HL-60 (cell line): Measurements from ENCODE around the gene ATP6V1F.

Source experiments
- DNase-seq, 2 experiments: peaks; one replicate each; pipeline ENCODE4 v3.0.0-alpha.2; 2010 to 2020; ENCODE audit warnings: low read depth in 1 of 2, low spot score in 1 of 2
- H3K27ac ChIP-seq: fragments of 250-450 bp; sonication (Bioruptor Pico); replicated peaks from 2 replicates; pipeline ENCODE4 v1.5.1; 2020; ENCODE audit warnings: mild to moderate bottlenecking, moderate library complexity
- H3K27me3 ChIP-seq: fragments of 250-450 bp; sonication (Bioruptor Pico); 2 replicates; pipeline ENCODE4 v1.5.1; 2021; ENCODE audit warnings: mild to moderate bottlenecking, moderate library complexity; ENCODE audit not compliant: insufficient read depth, poor library complexity, severe bottlenecking
- H3K4me3 ChIP-seq: replicated peaks from 2 replicates; pipeline ENCODE4 v1.5.1; 2011; ENCODE audit warnings: mild to moderate bottlenecking, control low read depth, low read length; ENCODE audit not compliant: insufficient read depth
- GABPA ChIP-seq: IDR thresholded peaks from 2 replicates; pipeline ENCODE4 v1.6.1; 2012; ENCODE audit warnings: low read depth
- POLR2AphosphoS5 ChIP-seq: IDR thresholded peaks from 2 replicates; pipeline ENCODE4 v1.6.1; 2012; ENCODE audit warnings: low read depth
- REST ChIP-seq: IDR thresholded peaks from 2 replicates; pipeline ENCODE4 v1.6.1; 2012; ENCODE audit warnings: low read depth; ENCODE audit not compliant: insufficient replicate concordance
- SPI1 ChIP-seq: IDR thresholded peaks from 2 replicates; pipeline ENCODE4 v1.6.1; 2012; ENCODE audit warnings: low read depth, mild to moderate bottlenecking, borderline replicate concordance
- TF ChIP-seq, protein P1 (sequence below): IDR thresholded peaks from one replicate; pipeline ENCODE4 v1.5.1; 2011; ENCODE audit warnings: low read length, control low read depth, inconsistent platforms; ENCODE audit not compliant: insufficient read depth

The ATP6V1F gene

GRCh38 chr7:128867241-128867640 lies 4.6 kb downstream of the ATP6V1F start:
- Histone ChIP-seq H3K4me3 (no peak overlapping the region), H3K27me3 (peaks cover 6% of the 10 kb centered on the region), H3K27ac (no peak overlapping the region)
- no peak for TF ChIP-seq GABPA
- TF ChIP-seq SPI1, result no peak
- TF ChIP-seq, protein P1, sequence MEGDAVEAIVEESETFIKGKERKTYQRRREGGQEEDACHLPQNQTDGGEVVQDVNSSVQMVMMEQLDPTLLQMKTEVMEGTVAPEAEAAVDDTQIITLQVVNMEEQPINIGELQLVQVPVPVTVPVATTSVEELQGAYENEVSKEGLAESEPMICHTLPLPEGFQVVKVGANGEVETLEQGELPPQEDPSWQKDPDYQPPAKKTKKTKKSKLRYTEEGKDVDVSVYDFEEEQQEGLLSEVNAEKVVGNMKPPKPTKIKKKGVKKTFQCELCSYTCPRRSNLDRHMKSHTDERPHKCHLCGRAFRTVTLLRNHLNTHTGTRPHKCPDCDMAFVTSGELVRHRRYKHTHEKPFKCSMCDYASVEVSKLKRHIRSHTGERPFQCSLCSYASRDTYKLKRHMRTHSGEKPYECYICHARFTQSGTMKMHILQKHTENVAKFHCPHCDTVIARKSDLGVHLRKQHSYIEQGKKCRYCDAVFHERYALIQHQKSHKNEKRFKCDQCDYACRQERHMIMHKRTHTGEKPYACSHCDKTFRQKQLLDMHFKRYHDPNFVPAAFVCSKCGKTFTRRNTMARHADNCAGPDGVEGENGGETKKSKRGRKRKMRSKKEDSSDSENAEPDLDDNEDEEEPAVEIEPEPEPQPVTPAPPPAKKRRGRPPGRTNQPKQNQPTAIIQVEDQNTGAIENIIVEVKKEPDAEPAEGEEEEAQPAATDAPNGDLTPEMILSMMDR, result no peak
- TF ChIP-seq POLR2AphosphoS5, result no peak
- no peak for TF ChIP-seq REST
- DNase-seq, result no peak

- Histone ChIP-seq H3K27me3 (peaks cover 6% of the 10 kb centered on the region), H3K27ac (no peak overlapping the region), H3K4me3 (no peak overlapping the region)
- TF ChIP-seq POLR2AphosphoS5, result no peak
- TF ChIP-seq, protein P1, result no peak
- TF ChIP-seq REST, result no peak
- TF ChIP-seq GABPA, result no peak
- no peak for TF ChIP-seq SPI1
- no peak for DNase-seq
Observed at GRCh38 chr7:128867842-128868623, 5.4 kb downstream of the ATP6V1F start.

DNA sequence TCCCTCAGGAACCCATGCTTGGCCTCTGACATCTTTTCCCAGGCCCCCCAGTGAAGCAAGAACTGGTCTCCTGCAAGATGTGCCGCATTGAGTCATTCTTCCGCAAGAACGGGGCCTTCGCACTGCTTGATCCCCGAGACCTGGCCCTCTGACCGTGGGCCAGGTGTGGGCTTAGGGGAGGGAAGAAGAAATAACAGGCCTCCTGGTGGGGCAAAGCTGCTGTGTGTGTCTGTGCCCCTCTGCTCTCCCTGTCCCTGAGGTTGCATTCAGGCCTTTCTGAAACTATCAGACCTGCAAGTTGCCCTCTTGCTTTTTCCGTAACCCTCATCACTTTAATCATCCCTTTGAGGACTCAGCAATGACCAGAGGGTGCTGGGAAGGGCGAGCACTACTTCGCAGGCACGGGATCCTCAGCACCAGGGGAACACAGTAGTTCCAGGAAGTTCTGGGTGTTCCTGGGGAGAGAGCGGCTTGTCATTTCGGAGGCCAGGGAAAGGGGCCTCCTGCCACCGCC lies 6.0 kb downstream of the ATP6V1F start:
- Histone ChIP-seq H3K27me3 (peaks cover 6% of the 10 kb centered on the region), H3K27ac (no peak overlapping the region), H3K4me3 (no peak overlapping the region)
- TF ChIP-seq POLR2AphosphoS5, result no peak
- TF ChIP-seq GABPA, result no peak
- TF ChIP-seq, protein P1, result no peak
- no peak for DNase-seq
